Endothelial cell of hepatic sinusoid (primary cell): Measurements from ENCODE around the gene SORD.
"Not testable (repeated sequence)": the region's sequence is repeated elsewhere in the genome, so short reads cannot be mapped to it uniquely, and the experiment has no call there.

ENCODE experiments used
- in situ Hi-C: cut with HindIII; loops from 2 replicates; pipeline ENCODE4 v1.10.0; 2017; ENCODE audit warnings: low sequenced_read_pairs

The SORD gene

GRCh38 chr15:45022871-45023658 lies at the start of gene SORD:
Gene SORD, plus strand, starts transcription at chr15:45023195. Its CDS starts 89 bp downstream, at chr15:45023284.
- in situ Hi-C loops: no loop called here

- in situ Hi-C loops: not testable (repeated sequence)
These were observed 46.8 kb upstream of the SORD start for GRCh38 chr15:44976183-44976582.

- in situ Hi-C loops: not testable (repeated sequence)
These were observed 45.2 kb upstream of the SORD start for GRCh38 chr15:44977781-44978180.

DNA sequence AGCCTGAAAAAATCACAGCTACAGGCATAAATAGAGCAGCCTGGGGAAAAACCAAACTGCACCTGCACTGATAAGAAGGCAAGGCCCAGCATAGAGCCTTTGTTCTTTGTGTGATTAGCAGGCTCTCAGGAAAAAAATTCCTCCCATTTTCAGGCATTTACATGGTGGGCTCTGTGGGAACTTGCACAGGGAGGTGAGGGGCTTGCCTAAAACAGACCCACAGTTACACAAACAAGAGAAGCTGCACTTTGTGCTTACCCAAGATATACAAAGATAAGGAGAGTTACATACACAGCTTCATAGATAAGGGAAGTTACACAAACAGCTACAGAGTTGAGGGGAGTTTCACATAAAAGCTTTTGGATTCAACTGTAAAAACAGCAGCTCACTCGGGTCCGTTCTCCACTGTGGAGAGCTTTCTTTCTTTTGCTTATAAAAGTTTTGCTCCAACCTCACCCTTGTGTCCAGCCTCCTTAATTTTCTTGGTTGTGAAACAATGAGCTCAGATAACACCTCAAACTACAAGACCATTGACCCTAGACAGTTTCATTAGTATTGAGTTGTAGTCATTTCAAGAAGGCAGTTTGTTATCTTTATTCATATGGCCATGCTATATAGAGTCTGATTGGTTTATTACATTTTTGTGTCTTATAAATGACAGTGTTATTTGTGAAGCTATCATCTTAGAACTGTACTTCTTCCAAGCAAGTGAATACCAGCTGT lies 43.2 kb upstream of the SORD start:
- in situ Hi-C loops: not testable (repeated sequence)

DNA sequence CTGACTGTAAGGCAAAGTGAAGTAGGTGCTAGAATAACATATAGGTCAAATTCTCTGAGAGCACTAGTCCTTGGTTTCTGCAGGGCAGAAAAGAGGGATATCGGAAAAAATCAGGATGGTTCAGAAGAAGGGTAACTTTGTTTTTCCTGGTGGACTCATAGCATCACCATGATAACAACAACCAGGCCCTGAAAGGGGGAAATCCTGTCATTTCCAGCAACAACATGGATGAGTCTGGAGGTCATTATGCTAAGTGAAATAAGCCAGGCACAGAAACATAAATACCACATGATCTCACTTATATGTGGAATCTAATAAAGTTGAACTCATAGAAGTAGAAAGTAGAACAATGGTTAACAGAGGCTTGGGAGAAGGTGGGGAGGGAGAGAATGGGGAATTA lies 38.9 kb upstream of the SORD start:
- in situ Hi-C loops: not testable (repeated sequence)

DNA sequence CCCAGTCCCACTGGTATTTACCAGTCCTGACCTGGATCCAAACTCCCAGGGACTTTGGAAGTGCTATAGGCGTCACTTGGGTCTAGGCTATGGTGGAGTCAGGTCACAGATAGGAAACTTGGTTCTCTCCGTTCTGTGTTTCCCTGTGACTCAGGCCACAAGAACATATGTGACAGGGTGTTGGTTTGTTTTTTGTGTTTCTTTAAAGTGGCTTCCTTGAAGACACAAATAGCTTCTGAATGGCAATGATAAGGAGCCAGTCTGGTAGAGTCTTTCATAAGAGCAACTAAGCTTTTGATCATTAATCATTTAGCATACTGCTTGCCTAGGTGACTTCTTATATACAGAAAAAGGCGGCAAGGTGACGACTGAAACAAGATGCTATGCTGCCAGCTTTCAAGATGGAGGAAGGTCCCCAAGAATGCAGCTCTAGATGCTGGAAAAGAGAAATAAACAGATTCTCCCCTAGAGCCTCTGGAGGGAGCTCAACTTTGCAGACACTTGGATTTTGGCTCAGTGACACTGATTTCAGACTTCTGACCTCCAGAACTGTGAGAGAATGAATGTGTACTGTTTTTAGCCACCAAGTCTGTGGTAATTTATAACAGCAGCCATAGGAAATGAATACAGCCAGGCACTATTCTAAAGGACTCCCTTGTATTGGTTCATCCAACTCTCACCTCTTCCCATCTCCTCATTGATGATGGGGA lies 36.5 kb upstream of the SORD start:
- in situ Hi-C loops: not testable (repeated sequence)

GRCh38 chr15:44987711-44988110 lies 35.3 kb upstream of the SORD start:
- in situ Hi-C loops: not testable (repeated sequence)

- in situ Hi-C loops: not testable (repeated sequence)
These were observed 34.7 kb upstream of the SORD start for GRCh38 chr15:44988184-44988869.

DNA sequence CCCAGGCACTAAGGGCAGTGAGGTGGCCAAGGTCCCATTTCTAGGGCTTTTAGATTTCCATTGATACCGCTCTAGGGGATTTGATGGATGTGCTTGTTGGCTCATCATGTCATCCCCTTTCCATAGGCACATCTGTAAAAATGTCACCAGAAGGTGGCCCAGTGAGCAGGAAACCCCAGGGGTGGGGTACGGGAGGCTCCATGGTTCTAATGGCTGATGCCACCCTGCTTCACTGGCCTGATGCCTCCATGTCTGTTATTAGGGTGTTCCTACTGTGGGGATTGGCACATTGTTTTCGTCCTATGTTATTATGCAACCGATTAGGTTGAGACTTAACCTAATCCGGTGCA lies 34.1 kb upstream of the SORD start:
- in situ Hi-C loops: not testable (repeated sequence)

DNA sequence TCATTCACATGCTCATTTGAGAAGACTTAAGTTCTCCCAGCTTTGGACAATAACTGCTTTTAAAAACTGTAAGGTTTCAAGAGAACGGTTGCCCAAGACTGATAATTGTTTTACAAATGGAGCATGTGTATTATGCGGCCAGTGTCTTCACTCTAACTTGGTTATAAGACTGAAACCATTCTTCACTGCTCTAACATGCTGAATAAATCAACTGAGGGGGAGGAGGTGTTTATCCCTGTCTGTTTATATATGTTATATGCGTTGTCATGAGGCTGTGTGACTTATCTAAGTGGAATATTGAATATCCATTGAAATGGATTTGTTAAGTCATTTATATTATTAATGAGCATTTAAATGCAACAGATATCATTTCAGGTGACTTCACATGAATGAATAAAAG lies 25.4 kb upstream of the SORD start:
- in situ Hi-C loops: not testable (repeated sequence)

DNA sequence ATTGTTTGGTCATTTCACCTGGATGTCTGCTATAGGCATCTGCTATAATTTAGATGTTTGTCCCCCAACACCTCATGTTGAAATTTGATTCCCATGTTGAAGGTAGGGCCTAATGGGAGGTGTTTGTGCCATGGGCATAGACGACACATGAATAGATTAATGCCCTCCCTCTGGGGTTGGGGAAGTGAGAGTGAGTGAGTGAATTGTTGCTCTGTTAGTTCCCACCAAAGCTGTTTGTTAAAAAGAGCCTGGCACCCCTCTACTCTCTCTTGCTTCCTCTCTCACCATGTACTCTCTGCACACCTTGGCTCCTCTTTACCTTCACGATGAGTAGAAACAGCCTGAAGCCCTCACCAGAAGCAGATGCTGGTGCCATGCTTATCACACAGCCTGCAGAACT lies 23.9 kb upstream of the SORD start:
- in situ Hi-C loops: no loop called here

GRCh38 chr15:45001180-45001579 lies 21.8 kb upstream of the SORD start:
- in situ Hi-C loops: not testable (repeated sequence)

DNA sequence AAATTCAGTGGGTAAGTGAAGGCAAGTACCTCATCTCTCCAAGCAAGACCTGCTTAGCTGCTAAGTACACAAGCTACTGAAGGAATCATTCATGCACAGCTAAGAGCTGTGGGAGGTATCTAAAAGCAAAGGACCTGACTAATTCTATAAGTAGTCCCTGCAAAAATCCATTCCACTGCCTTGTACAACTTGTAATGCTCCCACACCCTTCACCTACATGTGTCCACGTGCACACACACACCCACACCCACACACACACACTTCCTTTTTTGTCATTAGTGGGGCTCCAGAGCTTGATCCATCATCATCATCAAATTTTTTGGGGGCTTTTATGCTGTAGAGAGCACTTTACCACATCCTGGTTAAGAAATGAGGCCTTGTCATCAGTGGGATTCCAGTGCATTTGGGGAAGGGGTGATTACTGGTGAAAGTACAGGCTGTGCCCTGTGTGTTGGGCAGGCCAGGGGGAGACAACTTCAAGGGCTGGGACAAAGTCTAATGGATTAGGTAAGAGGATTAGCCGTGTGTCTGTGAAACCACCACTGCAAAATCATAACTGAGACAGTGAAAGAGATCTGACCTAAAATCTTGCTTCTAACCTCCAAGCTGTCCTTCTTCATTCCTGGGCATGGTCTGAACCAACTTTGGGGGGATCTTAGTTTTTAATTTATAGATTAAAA lies 19.1 kb upstream of the SORD start:
- in situ Hi-C loops: not testable (repeated sequence)

DNA sequence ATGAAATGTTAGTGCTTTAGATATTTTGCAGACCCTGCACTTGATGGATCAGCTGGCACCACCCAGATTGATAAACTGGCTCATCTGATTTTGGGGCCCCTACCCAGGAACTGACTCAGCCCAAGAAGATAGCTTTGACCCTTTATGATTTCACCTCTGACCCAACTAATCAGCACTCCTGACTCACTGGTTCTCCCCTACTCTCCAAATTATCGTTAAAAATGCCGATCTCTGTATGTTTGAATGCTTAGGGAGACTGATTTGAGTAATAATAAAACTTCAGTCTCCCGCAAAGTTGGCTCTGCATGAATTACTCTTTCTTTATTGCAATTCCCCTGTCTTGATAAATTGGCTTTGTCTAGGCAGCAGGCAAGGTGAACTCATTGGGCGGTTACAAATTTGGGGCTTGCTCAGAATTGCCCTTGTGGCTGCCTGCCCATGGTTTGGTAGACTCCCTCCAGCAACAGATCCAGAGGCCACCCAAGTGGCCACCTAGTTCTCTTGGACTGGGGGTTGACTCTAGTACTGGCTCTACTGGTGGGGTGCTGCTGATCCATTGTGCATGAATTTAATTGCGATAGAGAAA lies 18.3 kb upstream of the SORD start:
- in situ Hi-C loops: not testable (repeated sequence)

- in situ Hi-C loops: no loop called here
These were observed 13.9 kb upstream of the SORD start for GRCh38 chr15:45009046-45009445.

DNA sequence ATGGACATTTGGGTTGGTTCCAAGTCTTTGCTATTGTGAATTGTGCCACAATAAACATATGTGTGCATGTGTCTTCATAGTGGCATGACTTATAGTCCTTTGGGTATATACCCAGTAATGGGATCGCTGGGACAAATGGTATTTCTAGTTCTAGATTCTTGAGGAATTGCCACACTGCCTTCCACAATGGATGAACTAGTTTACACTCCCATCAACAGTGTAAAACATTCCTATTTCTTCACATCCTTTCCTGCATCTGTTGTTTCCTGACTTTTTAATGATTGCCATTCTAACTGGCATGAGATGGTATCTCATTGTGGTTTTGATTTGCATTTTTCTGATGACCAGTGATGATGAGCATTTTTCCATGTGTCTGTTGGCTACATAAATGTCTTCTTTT lies 7.9 kb upstream of the SORD start:
- in situ Hi-C loops: not testable (repeated sequence)

DNA sequence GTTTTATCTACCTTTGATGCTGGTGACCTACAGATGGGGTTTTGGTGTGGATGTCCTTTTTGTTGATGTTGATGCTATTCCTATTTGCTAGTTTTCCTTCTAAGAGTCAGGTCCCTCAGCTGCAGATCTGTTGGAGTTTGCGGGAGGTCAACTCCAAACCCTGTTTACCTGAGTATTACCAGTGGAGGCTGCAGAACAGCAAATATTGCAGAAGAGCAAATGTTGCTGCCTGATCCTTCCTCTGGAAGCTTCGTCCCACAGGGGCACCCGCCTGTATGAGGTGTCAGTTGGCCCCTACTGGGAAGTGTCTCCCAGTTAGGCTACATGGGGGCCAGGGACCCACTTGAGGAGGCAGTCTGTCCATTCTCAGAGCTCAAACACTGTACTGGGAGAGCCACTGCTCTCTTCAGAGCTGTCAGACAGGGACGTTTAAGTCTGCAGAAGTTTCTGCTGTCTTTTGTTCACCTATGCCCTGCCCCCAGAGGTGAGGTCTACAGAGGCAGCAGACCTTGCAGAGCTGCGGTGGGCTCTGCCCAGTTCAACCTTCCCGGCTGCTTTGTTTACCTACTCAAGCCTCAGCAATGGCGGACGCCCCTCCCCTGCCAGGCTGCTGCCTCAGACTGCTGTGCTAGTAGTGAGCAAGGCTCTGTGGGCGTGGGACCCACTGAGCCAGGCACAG lies 2.6 kb upstream of the SORD start:
- in situ Hi-C loops: not testable (repeated sequence)

DNA sequence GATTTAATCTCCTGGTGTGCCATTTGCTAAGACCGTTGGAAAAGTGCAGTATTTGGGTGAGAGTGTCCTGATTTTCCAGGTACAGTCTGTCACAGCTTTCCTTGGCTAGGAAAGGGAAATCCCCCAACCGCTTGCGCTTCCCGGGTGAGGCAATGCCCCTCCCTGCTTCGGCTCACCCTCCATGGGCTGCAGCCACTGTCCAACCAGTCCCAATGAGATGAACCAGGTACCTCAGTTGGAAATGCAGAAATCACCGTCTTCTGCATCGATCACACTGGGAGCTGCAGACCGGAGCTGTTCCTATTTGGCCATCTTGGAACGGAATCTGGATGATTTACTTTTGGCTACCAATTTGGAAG lies 2.1 kb upstream of the SORD start:
- in situ Hi-C loops: not testable (repeated sequence)

- in situ Hi-C loops: no loop called here
These were observed 1.6 kb upstream of the SORD start for GRCh38 chr15:45021348-45021747.
